Loucy (cell line): ENCODE data around the gene OR2A1.
"Not testable (repeated sequence)": the region's sequence is repeated elsewhere in the genome, so short reads cannot be mapped to it uniquely, and the experiment has no call there.

Source experiments
- H2AFZ ChIP-seq: fragments of 200-600 bp; sonication (generic); 2 replicates; pipeline ENCODE4 v1.6.0; 2016; ENCODE audit warnings: antibody characterized with exemption, mild to moderate bottlenecking, low read length, moderate library complexity
- H3F3A ChIP-seq: fragments of 200-600 bp; 2 replicates; pipeline ENCODE4 v1.6.0; 2016; ENCODE audit warnings: antibody characterized with exemption, low read depth, mild to moderate bottlenecking
- H3K27me3 ChIP-seq: fragments of 200-600 bp; sonication (generic); 2 replicates; pipeline ENCODE4 v1.6.1; 2014; ENCODE audit warnings: low read length, mild to moderate bottlenecking; ENCODE audit not compliant: insufficient read depth, poor library complexity, severe bottlenecking
- H3K36me3 ChIP-seq: fragments of 200-600 bp; sonication (generic); 2 replicates; pipeline ENCODE4 v1.6.1; 2016; ENCODE audit warnings: low read length; ENCODE audit not compliant: insufficient read depth
- H3K4me1 ChIP-seq: fragments of 200-600 bp; sonication (generic); 2 replicates; pipeline ENCODE4 v1.5.1; 2014; ENCODE audit warnings: low read length, mild to moderate bottlenecking; ENCODE audit not compliant: insufficient read depth, poor library complexity, severe bottlenecking
- H3K4me2 ChIP-seq: fragments of 200-600 bp; sonication (generic); 2 replicates; pipeline ENCODE4 v1.6.0; 2014; ENCODE audit warnings: antibody characterized with exemption, low read length, low read depth, mild to moderate bottlenecking; ENCODE audit not compliant: poor library complexity, severe bottlenecking
- H3K4me3 ChIP-seq: fragments of 200-600 bp; sonication (generic); 2 replicates; pipeline ENCODE4 v1.5.1; 2014; ENCODE audit warnings: low read length, mild to moderate bottlenecking, mixed read lengths; ENCODE audit not compliant: poor library complexity, severe bottlenecking
- H3K79me2 ChIP-seq: fragments of 200-600 bp; sonication (generic); 2 replicates; pipeline ENCODE4 v1.6.1; 2014; ENCODE audit warnings: low read length; ENCODE audit not compliant: insufficient read depth
- H3K9ac ChIP-seq: fragments of 200-600 bp; sonication (generic); 2 replicates; pipeline ENCODE4 v1.6.0; 2014; ENCODE audit warnings: mild to moderate bottlenecking, low read depth, low read length, moderate library complexity; ENCODE audit not compliant: poor library complexity, severe bottlenecking
- H3K9me2 ChIP-seq: fragments of 200-600 bp; sonication (generic); replicated peaks from 2 replicates; pipeline ENCODE4 v1.6.1; 2016; ENCODE audit warnings: low read depth, low read length, mixed read lengths
- H3K9me3 ChIP-seq: fragments of 200-600 bp; sonication (generic); 2 replicates; pipeline ENCODE4 v1.6.1; 2014; ENCODE audit warnings: mild to moderate bottlenecking, antibody characterized with exemption, low read length, low read depth; ENCODE audit not compliant: insufficient read depth
- H4K20me1 ChIP-seq: fragments of 200-600 bp; sonication (generic); 2 replicates; pipeline ENCODE4 v1.6.0; 2014; ENCODE audit warnings: antibody characterized with exemption, low read length, mild to moderate bottlenecking; ENCODE audit not compliant: insufficient read depth, poor library complexity, severe bottlenecking

Gene OR2A1

DNA sequence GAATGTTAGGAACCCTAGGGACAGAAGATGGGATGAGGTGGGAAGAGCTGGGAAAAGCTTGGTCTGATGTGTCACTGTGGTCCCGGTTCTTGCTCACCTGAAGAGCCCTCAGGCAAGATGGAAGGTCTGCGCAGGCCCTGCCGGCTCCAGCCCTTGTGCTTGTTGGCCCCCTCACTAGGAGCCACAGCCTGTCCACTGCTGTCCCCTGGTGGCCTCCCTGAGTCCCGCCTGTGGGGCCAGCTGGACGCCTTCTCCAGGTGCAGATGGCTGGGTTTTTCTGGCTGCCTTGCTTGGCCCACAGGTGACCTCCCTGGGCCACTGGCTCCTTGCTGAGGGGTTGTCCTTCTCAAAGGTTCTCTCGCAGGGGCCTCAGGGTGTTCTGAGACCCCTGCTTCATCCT, 28.5 kb upstream of the OR2A1 start:
- not testable (repeated sequence) for H3K9me3 ChIP-seq, H3K4me3 ChIP-seq, H3K36me3 ChIP-seq, H3K79me2 ChIP-seq, H2AFZ ChIP-seq, H4K20me1 ChIP-seq, H3K9ac ChIP-seq, H3K27me3 ChIP-seq, H3K4me2 ChIP-seq, H3F3A ChIP-seq, H3K4me1 ChIP-seq, H3K9me2 ChIP-seq

DNA sequence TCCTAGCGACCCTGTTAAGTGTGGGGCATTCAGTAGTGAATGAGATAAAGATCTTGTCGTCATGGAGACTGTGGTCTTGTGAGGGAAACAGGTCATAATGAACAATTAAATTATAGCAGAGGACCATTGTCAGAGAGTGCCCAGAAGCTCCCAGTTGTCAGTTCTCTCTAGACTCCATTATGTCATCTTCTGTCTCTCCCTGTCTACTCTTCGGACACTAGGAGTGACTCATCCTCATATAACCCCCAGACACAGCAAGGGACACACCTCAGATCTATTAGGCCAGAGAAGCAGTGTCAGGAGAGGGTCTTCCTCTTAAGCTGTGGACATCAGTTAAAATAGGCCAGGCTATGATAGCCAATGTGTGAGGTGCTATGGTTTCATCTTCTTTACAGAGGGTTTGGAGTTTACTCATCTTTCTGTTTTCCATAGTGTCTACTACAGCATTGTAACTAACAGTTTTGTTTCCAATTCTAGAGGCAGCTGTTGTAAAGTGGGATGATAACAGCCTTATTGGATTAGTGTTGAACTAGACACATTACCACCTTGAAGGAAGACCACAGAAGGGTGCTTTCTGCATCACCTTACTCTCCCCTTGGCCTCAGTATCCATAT, 24.9 kb upstream of the OR2A1 start:
- not testable (repeated sequence) for H3K4me2 ChIP-seq, H3K9ac ChIP-seq

DNA sequence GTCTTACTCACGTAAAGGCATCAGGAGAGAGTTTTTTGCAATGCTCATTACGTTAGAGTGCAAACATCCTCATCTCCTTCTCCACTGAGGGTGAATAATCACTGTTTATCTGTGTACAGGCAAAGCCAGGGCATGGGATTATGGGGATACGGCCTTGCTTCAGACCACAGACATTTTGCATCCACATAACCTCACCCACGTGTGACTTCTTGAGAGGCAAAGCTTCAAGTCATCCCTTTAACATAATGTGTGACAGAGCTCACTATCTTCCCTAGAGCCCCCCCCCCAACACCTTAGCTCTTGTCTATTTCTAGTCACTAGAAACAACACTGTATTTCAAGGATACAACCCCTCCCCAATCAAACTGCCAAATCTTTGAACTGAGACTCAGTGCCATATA, 20.6 kb upstream of the OR2A1 start:
- H3K9ac ChIP-seq, H3K4me3 ChIP-seq, H3K9me3 ChIP-seq, H3K4me1 ChIP-seq, H2AFZ ChIP-seq, H4K20me1 ChIP-seq, H3K4me2 ChIP-seq, H3K27me3 ChIP-seq, H3K9me2 ChIP-seq, H3F3A ChIP-seq, H3K36me3 ChIP-seq, H3K79me2 ChIP-seq: not testable (repeated sequence)

More for the DNA sequence above, 24.9 kb upstream of the OR2A1 start:
- H3K27me3 ChIP-seq, H3K9me2 ChIP-seq, H2AFZ ChIP-seq, H3K79me2 ChIP-seq, H4K20me1 ChIP-seq, H3F3A ChIP-seq, H3K9me3 ChIP-seq, H3K4me3 ChIP-seq, H3K36me3 ChIP-seq, H3K4me1 ChIP-seq: not testable (repeated sequence)

DNA sequence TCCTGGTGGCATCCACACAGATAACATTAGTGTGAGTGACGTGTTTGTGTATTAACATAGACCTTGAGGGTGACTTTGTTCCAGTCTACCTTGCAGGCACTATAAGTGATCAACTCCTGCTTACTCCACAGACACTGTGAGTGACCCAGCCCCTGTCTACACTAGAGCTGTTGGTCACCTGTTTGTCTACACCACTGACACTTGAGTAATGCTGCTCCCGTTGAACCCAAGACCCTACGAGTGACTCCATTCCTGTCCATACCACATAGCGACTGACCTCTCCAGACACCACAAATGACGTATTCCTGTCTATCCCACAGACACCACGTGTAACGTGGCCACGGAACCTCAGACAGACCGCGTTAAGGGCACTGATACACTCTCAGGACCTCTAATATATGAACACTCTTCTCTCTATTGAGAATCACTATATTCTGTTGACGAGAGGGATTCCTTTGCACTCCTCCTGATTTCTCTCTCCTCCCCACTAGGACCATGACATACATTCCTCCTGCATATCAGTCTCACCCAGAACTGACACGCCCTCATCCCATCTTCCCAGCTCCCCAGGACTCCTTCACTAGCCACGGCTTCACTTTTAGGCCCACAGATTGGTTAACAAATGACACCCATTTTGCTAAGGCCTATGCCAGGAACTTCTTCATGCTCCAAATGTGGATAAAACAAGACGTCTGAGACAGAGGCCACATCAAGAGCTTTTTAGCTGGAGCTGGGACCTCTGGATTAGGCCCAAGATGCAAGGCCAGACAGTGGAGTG, 19.6 kb upstream of the OR2A1 start:
- not testable (repeated sequence) for H4K20me1 ChIP-seq, H3K4me2 ChIP-seq, H3K79me2 ChIP-seq, H3F3A ChIP-seq, H3K9ac ChIP-seq, H3K36me3 ChIP-seq, H2AFZ ChIP-seq, H3K9me3 ChIP-seq, H3K4me3 ChIP-seq, H3K4me1 ChIP-seq, H3K27me3 ChIP-seq, H3K9me2 ChIP-seq

DNA sequence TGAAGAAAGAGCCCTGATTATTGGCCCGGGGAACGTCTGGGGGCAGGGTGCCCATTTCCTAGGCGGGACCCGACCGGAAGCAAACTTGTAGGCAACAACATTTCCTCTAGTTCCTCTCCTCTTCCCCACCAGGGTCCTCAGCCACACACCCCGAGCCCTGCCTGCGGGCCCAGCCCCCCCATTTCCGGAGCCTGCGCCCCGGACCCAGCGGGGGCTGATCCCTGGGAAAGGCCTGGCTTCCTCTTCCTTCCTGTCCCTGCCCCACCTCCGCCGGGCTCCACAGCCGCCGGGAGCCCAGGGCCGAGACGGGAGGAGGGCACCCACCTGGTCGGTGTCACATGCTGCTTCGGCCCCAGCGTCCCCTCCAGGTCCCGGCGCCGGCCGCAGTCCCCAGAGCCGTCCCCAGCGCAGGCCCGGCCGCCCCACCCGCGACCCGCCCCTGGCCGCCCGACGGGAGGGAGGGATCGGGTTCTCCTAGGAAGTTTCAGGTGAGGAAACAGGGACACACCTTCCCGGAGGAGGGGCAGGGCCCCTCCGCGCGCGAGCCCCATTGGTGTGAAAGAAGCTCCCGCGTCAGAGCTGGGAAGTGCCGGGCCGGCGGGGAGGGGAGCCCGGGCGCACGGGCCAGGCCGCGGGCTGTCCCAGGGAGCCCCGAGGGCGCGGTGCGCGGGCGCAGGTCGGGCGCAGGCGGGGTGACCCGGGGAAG, 18.3 kb upstream of the OR2A1 start:
- not testable (repeated sequence) for H3K9me2 ChIP-seq, H2AFZ ChIP-seq, H3K4me3 ChIP-seq, H3K79me2 ChIP-seq, H3K36me3 ChIP-seq, H3K27me3 ChIP-seq, H3K4me1 ChIP-seq, H3F3A ChIP-seq, H3K4me2 ChIP-seq, H3K9ac ChIP-seq, H4K20me1 ChIP-seq, H3K9me3 ChIP-seq

DNA sequence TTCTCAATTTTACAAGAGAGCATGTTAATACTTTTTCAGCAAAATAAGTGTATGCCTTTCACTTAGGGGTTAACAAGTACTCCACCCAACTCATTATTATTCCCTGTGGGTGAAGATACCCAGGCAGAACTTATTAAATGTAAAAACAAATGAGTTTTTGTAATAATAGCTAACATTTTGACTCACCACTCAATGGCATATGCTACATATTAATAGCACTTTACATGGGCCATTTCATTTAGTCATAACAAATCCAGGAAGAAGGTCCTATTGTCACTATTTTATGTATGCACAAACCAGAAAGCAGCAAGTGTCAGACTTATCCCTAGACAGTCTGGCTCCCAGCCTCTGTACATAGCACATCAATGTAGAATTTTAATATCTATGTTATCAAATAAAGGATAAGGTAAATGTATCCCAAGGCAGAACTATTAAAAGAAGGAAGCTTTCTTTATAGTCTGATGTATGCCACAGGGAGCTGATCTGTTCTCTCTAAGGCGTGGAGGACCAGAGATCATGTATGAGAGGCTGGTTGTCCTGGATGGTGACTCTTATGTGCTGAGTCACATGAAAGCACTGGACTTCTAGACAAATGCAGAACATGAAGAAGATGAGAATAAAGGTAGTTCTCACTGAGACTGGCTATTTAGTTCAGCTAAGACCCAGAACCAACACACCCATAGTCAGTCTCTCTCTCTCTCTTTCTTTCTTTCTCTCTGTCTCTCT, 9.5 kb upstream of the OR2A1 start:
- not testable (repeated sequence) for H2AFZ ChIP-seq, H3K36me3 ChIP-seq, H3K9me3 ChIP-seq, H3K4me3 ChIP-seq, H3K9me2 ChIP-seq, H3K9ac ChIP-seq, H3K4me2 ChIP-seq, H3K4me1 ChIP-seq, H3F3A ChIP-seq, H3K27me3 ChIP-seq, H3K79me2 ChIP-seq, H4K20me1 ChIP-seq

DNA sequence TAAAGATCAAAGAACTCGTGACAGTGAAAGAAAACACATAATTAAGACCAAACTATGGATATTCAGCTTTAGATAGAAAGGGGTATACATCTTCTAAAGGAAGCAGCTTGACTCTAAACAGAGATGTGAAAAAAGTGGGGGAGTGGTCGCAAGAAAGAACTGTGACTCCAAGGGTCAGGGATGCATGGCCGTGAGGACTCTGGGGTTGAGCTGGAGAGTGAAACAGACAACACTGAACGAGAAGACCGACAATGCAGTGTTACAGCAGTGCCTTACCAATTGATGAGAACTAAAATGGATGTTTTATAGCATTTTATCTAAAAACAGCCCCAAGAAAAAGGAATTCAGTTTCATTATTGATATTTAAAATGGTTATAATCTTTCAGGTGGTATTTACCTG, 8.6 kb upstream of the OR2A1 start:
- H3K4me1 ChIP-seq, H3F3A ChIP-seq, H3K4me3 ChIP-seq, H3K4me2 ChIP-seq, H3K36me3 ChIP-seq, H3K9me3 ChIP-seq, H2AFZ ChIP-seq, H3K27me3 ChIP-seq, H3K9me2 ChIP-seq, H4K20me1 ChIP-seq, H3K9ac ChIP-seq, H3K79me2 ChIP-seq: not testable (repeated sequence)
